Keratinocyte (primary cell): ENCODE results near the gene DYNLT1.

ENCODE experiments used
- EZH2 ChIP-seq: IDR thresholded peaks from one replicate; pipeline ENCODE4 v1.6.1; 2012; ENCODE audit warnings: inconsistent platforms, mild to moderate bottlenecking, low read length, moderate library complexity
- TF ChIP-seq, protein P1 (sequence below), 3 experiments: IDR thresholded peaks in 1 of 3; conservative IDR thresholded peaks in 1 of 3; optimal IDR thresholded peaks in 1 of 3; 2 replicates in 2 of 3; 3 replicates in 1 of 3; pipeline versions ENCODE3 to v1.5.1; 2011; ENCODE audit warnings: low read length in 3 of 3, mild to moderate bottlenecking in 3 of 3, moderate library complexity in 2 of 3, control low read depth in 1 of 3, inconsistent platforms in 1 of 3; ENCODE audit not compliant: insufficient read depth in 2 of 3; ENCODE audit errors: extremely low read depth in 1 of 3

DNA sequence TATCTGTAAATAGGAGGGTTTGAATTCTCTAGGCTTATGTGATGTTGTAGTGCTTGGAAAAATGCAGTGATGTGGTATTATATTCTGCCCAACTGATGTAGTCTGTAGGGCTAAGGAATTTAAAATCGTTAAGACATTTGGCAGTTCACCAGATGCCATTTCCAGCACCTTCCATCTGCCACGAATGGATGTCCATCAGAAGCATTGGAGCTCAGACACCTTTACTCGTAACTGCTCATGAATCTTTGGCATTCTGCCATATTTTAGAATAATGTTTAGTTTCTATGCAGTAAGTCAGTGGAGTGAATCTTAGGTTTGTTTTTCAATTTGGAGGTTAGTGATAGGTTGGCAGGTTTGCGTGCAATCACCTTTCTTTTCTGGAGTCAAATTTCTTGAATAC, 3.0 kb upstream of the DYNLT1 start:
- TF ChIP-seq, protein P1, sequence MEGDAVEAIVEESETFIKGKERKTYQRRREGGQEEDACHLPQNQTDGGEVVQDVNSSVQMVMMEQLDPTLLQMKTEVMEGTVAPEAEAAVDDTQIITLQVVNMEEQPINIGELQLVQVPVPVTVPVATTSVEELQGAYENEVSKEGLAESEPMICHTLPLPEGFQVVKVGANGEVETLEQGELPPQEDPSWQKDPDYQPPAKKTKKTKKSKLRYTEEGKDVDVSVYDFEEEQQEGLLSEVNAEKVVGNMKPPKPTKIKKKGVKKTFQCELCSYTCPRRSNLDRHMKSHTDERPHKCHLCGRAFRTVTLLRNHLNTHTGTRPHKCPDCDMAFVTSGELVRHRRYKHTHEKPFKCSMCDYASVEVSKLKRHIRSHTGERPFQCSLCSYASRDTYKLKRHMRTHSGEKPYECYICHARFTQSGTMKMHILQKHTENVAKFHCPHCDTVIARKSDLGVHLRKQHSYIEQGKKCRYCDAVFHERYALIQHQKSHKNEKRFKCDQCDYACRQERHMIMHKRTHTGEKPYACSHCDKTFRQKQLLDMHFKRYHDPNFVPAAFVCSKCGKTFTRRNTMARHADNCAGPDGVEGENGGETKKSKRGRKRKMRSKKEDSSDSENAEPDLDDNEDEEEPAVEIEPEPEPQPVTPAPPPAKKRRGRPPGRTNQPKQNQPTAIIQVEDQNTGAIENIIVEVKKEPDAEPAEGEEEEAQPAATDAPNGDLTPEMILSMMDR (optimal IDR thresholded peaks at IDR 0.05 in 1 of 3, IDR thresholded peaks at IDR 0.05 in 1 of 3, conservative IDR thresholded peaks at IDR 0.05 in 1 of 3; ENCODE audit: extremely low read depth in 1 of 3, insufficient read depth in 2 of 3, low read length in 3 of 3), result no peak
- no peak for TF ChIP-seq EZH2
